Kidney epithelial cell (primary cell): ENCODE measurements around the gene CHMP4A. TPM values are rescaled to one million over a fixed set of nuclear protein-coding genes. Genes with fewer than 3 reads are reported as not detected.

Source experiments
- DNase-seq: peaks from one replicate; pipeline ENCODE4 v3.0.0-alpha.2; 2010; ENCODE audit warnings: low read depth
- H3K27me3 ChIP-seq: 2 replicates; pipeline ENCODE4 v1.6.0; 2011; ENCODE audit warnings: low read length; ENCODE audit not compliant: control insufficient read depth, insufficient read depth
- H3K36me3 ChIP-seq: 2 replicates; pipeline ENCODE4 v1.5.1; 2011; ENCODE audit warnings: low read length; ENCODE audit not compliant: control insufficient read depth, insufficient read depth
- H3K4me3 ChIP-seq: 2 replicates; pipeline ENCODE4 v1.5.1; 2011; ENCODE audit warnings: low read depth, mild to moderate bottlenecking, control low read depth, low read length
- CTCF ChIP-seq: IDR thresholded peaks from 2 replicates; pipeline ENCODE4 v1.5.1; 2011; ENCODE audit warnings: mild to moderate bottlenecking, moderate library complexity, low read length, control low read depth, inconsistent platforms; ENCODE audit not compliant: insufficient read depth, poor library complexity, severe bottlenecking
- total RNA-seq: library from RNA; depleted of rRNA; stranded (reverse); fragments of >200 nt; gene quantifications from 2 replicates; pipeline ENCODE4 v1.2.3, GENCODE V29; 2015

Gene CHMP4A
- total RNA-seq, 1 donor from 2014 or later: 112 TPM

DNA sequence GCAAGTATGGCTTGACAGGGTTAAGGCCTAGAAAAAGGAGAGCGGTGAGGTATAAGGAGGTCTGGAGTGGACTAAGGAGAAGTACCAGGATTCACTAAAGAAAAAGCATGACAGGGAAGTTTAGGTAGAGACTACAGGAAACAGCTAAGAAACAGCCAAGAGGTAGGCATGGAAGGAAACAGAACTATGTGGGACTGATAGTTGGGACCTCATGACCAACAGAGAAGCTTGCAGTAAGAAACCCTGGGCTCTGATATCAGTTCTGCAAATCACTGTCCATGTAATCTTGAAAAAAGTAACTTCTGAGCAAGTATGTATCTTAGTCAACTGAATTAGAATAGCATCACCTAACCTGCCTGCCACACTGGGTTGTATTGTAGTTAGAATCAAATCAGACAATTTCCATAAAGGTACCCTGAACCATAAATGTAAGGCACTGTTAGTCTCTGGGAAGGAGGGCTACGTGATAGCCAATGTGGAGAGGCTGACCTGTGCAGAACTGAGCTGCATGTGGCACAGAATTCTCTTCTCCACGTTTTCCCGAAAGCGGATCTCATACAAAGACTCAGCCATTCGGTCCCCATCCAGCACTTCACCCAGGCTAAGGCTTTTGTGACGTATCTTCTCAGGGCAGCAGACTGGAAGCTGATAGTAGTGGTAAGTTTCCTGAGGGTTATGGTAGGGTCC, 19.0 kb downstream of the CHMP4A start:
- TF ChIP-seq CTCF: no peak

GRCh38 chr14:24192933-24193332, 20.4 kb downstream of the CHMP4A start:
- TF ChIP-seq CTCF: no peak
- Histone ChIP-seq H3K36me3 (peaks cover 3% of the 10 kb centered on the region), H3K4me3 (no peak overlapping the region), H3K27me3 (no peaks in the 10 kb centered on the region)
- no peak for DNase-seq

More for the DNA sequence above, 19.0 kb downstream of the CHMP4A start:
- peaks cover 3% of the 10 kb centered on the region for H3K36me3 ChIP-seq
- H3K27me3 ChIP-seq: no peaks in the 10 kb centered on the region
- H3K4me3 ChIP-seq: peak overlapping the region; percentile 92
- DNase-seq: no peak

DNA sequence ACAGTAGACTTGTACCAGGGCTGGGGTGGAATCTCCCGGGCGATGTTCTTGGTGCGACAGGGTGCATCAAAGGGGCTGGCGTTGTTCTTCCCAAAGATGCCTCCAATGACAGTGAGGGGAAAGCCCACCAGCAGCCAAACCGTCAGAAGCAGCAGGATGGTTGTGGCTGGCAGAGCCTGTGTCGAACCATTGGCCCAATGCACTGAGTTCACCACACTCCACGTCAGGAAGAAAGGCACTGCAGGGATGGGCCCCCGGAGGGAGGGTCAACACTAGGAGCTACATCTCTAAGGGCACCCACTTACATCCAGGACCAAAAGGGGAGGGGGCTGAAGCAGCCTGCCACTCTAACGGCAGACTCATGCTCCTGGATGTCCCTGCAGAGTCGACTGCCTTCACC, 22.9 kb downstream of the CHMP4A start:
- no peak for DNase-seq
- TF ChIP-seq CTCF: no peak
- Histone ChIP-seq H3K4me3 (no peak overlapping the region), H3K36me3 (peaks cover 4% of the 10 kb centered on the region), H3K27me3 (no peaks in the 10 kb centered on the region)

GRCh38 chr14:24189460-24189859, 23.8 kb downstream of the CHMP4A start:
- no peak for TF ChIP-seq CTCF
- H3K4me3 ChIP-seq: no peak overlapping the region
- H3K27me3 ChIP-seq: no peaks in the 10 kb centered on the region
- no peak for DNase-seq
- H3K36me3 ChIP-seq: peaks cover 4% of the 10 kb centered on the region

DNA sequence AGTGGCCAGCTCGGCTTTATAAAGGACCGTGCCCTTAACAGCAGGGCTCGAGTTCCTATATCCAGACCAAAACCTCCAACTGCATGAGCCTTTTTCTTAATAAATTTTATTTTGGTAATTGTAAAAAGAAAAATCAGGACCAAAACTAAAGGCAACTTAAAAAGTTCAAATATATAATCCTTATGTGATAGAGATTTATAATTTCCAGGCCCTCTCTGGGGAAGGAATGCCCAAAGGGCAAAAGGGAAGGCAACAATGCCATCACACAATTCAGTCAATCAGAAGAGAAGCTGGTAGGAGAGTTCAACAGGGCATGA, 24.3 kb downstream of the CHMP4A start:
- no peaks in the 10 kb centered on the region for H3K27me3 ChIP-seq

More for the DNA sequence above, 24.3 kb downstream of the CHMP4A start:
- H3K4me3 ChIP-seq: no peak overlapping the region
- DNase-seq: no peak
- H3K36me3 ChIP-seq: peaks cover 4% of the 10 kb centered on the region
- no peak for TF ChIP-seq CTCF
